GM18861 (cell line): ENCODE measurements around the gene TSPAN9.

Experiments
- ATAC-seq: cut with Tn5 transposase; IDR thresholded peaks from one replicate; pipeline ENCODE4 v1.9.1; 2021; ENCODE audit not compliant: unreplicated experiment

Gene TSPAN9, protein sequence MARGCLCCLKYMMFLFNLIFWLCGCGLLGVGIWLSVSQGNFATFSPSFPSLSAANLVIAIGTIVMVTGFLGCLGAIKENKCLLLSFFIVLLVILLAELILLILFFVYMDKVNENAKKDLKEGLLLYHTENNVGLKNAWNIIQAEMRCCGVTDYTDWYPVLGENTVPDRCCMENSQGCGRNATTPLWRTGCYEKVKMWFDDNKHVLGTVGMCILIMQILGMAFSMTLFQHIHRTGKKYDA

GRCh38 chr12:3076730-3077571 is at the start of gene TSPAN9:
Gene TSPAN9 (plus strand): TSS chr12:3077379. CDS start chr12:3201194, 123,815 bp downstream.
- no peak for ATAC-seq

GRCh38 chr12:3028108-3028507 is 49.1 kb upstream of the TSPAN9 start:
- no peak for ATAC-seq

DNA sequence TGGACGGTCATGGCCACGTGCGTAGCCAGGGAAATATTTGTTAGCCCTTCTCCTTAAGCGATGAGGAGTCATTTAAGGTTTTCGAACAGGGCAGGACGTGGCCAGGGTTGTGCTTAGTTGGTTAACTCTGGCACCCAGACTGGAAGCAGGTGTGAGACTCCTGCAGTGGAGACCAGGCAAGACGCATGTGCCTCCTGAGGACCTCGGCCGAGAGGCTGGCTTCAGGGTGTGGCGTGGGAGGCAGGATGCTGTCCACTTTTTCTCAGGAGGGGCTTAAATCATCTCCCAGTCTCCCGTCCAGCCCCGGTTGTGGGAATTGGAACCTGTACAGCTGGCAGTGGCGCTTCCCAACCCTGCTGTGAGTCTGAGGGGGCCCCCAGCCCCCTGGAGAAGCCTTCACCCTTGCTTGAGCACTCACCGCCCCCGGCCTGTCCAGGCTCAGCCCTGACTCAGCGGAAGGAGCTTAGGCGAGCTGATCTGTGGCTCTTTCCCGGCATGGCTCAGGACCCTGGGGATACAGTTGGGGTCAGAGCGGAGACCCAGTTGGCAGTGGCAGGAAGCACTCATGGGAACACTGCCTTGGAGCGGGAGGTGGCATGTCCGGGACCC is 46.3 kb upstream of the TSPAN9 start:
- ATAC-seq: no peak

GRCh38 chr12:3032161-3032560 is 45.0 kb upstream of the TSPAN9 start:
- no peak for ATAC-seq

DNA sequence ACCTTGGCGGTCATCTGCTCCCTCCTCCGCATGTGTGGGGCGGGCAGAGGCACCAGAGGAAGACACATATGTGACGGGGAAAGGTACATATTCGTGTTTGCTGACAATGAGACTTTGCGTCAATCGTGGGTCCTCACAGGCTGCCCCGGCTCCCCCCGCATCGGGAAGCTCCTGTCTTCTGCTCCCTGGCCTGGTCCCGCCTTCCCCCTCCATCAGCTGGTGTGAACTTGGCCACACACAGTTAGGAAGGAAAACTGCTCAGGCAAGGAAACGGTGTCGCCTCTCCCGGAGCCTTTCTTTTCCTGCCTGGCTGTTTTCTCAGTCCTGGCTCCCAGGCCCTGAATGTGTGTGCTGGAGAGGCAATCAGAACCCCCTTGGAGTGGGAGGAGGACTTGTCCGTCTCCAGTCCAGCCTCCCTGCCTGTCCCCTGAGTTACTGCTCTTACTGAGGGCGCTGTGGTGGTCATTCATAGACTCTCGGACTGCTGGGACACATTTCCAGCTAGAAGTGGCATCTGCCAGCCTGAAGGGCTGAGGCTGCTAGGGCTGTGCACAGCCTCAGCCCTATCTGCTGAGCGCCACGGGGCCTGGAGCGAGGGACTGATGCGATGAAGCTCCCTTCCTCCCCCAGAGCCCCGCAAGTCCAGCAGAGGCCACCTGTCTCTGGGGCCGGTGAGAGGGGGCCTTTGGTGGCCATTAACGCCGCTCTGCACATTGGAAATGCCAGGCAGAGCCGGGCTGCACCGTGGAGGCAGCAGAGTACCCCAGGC is 44.2 kb upstream of the TSPAN9 start:
- ATAC-seq: no peak

DNA sequence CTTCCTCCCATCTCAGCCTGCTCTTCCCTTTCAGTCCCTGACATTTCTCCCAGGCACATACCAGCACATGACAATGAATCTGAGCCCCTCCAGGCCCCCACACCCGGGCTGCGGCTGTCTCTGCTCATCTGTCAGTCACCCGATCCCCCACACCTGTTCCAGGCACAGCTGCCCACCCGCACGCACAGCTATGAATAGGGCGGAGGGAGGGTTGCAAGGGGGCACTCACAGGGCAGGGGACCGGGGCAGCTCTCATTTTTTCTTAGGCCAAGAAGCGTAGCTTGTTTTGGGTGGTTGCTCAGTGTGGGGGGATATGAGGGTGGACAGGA is 43.7 kb upstream of the TSPAN9 start:
- no peak for ATAC-seq

- peak; percentile 68 for ATAC-seq
These were observed 43.0 kb upstream of the TSPAN9 start for GRCh38 chr12:3034067-3034750.

- ATAC-seq: no peak
These were observed 42.0 kb upstream of the TSPAN9 start for GRCh38 chr12:3035171-3035570.

- no peak for ATAC-seq
These were observed 41.1 kb upstream of the TSPAN9 start for GRCh38 chr12:3035815-3036702.

DNA sequence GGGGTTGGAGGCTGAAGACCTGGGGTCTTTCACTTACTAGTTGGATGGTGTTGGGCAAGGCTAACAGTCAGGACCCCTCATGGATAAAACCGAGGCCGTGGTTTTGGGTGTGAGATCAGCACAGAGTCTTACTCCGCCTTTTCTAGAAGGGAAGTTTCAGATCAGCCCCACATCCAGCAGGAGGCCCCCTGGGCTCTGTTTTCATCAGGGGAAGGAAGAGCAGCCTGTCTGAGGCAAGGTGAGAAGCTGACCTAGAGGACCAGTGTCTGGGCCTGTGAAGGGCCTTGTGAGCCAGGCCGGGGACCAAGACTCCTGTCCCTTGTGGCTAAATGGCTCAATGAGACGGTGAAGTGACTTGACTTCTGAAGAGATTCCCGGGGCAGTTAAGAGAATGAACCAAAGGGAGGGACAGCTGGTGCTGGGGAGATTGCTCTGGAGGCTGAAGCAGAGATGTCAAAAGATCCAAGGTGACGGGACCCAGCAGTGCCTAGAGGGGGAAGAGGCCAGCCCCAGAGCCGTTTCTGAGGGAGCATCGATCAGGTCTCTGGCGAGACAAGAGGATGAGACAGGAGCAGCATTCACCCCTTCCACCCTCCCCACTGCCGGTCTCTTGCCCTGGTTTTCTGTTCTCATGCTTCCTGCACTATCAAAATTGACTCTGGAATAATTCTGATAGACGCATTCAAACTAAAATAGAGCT is 40.1 kb upstream of the TSPAN9 start:
- ATAC-seq: no peak

- ATAC-seq: no peak
These were observed 39.0 kb upstream of the TSPAN9 start for GRCh38 chr12:3038166-3038565.

DNA sequence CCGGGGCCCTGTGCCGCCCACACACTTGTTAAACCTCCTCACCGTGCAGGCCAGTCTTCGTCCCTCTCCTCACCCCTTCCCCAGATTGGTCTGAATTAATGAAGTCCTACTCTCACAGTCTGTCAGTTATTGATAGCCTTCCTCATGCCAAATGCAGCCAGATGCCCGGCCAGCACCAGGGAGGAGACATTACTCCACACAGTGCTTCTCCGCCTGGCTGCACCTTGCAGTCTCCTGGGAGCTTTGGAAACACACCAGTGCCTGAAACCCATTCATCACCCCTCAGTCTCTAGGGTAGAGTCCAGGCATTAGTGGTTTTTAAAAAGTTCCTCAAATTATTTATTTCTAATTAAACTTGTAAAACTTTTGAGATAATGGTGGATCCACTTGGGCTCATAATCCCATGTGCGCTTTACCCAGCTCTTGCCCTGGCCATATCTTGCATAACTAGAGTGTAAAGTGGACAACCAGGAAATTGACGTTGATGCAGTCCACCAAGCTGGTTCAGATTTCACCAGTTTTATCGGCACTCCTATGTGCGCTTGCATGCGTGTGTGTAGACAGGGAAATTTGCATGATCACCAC is 38.2 kb upstream of the TSPAN9 start:
- ATAC-seq: no peak

GRCh38 chr12:3040026-3040656 is 37.0 kb upstream of the TSPAN9 start:
- no peak for ATAC-seq

- no peak for ATAC-seq
These were observed 36.3 kb upstream of the TSPAN9 start for GRCh38 chr12:3040663-3041544.

- ATAC-seq: peak; percentile 68
These were observed 35.5 kb upstream of the TSPAN9 start for GRCh38 chr12:3041558-3042164.

GRCh38 chr12:3042394-3042793 is 34.8 kb upstream of the TSPAN9 start:
- peak; percentile 42 for ATAC-seq

- ATAC-seq: no peak
These were observed 34.4 kb upstream of the TSPAN9 start for GRCh38 chr12:3042826-3043225.
